CMK (cell line): Measurements from ENCODE around the gene TMEM222.
"Not testable (repeated sequence)": the region's sequence is repeated elsewhere in the genome, so short reads cannot be mapped to it uniquely, and the experiment has no call there.

Experiments used
- DNase-seq: peaks from one replicate; pipeline ENCODE4 v3.0.0-alpha.2; 2010; ENCODE audit warnings: low read depth

Gene TMEM222, protein sequence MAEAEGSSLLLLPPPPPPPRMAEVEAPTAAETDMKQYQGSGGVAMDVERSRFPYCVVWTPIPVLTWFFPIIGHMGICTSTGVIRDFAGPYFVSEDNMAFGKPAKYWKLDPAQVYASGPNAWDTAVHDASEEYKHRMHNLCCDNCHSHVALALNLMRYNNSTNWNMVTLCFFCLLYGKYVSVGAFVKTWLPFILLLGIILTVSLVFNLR

DNA sequence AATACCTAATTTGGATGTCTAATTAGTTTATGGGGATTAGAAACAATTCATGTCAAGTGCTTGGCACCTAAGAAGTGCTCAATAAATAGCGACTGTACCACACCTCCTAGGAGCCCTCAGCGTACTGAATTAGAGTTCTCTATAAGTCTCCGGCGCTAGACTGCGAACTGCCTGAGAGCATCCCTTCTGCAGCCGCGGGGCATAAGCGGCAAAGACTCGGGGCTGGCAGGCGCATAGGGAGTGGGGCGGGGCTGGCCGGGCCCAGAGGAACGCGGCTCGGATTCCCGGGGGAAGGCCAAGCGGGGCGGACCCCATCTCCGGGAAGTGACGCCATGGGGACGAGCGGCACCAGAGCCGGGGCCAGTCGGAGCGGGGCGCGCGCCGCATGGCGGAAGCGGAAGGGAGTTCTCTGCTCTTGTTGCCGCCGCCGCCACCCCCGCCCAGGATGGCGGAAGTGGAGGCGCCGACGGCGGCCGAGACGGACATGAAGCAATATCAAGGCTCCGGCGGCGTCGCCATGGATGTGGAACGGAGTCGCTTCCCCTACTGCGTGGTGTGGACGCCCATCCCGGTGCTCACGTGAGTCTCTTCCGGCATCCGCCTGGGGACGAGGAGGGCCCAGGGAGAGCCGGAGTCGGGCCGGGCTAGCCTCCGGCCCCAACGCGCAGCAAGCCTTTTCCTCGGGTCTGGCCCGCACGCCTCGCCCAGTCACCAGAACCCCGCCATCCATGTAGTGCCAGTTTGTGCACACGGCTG is at the start of gene TMEM222:
Gene TMEM222 (plus strand): TSS at position 351 of the 756 bp plus-strand sequence. CDS start 35 bp downstream, at position 386.
- peak; percentile 98 for DNase-seq

DNA sequence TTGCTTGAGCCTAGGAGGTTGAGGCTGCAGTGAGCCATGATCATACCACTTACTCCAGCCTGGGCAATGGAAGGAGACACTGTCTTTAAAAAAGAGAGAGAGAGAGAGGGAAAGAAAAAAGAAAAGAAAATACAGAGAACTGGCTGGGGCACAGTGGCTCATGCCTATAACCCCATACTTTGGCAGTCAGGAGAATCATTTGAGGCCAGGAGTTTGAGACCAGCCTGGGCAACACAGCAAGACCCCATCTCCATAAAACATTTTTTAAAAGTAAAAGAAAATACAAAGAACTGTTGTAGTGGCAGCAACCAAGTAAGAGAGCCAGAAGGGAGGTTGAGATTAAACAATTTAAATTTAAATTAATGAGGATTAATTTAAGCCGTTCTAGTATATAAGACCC is 47.8 kb upstream of the TMEM222 start:
- no peak for DNase-seq

DNA sequence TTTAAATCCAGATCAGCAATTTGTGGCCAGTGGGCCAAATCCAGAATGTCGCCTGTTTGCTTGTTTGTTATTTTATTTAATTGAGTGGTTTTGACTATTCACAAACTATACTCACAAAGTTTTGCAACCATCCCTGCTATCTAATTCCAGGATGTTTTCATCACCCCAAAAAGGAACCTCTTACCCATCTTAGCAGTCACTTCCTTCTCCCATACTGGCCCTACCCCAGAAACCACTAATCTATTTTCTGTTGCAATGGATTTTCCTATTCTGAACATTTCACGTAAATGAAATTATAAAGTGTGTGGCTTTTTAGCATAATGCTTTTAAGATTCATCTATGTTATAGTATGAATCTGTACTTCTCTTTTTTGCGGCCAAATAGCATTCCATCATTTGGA is 46.3 kb upstream of the TMEM222 start:
- DNase-seq, result no peak

DNA sequence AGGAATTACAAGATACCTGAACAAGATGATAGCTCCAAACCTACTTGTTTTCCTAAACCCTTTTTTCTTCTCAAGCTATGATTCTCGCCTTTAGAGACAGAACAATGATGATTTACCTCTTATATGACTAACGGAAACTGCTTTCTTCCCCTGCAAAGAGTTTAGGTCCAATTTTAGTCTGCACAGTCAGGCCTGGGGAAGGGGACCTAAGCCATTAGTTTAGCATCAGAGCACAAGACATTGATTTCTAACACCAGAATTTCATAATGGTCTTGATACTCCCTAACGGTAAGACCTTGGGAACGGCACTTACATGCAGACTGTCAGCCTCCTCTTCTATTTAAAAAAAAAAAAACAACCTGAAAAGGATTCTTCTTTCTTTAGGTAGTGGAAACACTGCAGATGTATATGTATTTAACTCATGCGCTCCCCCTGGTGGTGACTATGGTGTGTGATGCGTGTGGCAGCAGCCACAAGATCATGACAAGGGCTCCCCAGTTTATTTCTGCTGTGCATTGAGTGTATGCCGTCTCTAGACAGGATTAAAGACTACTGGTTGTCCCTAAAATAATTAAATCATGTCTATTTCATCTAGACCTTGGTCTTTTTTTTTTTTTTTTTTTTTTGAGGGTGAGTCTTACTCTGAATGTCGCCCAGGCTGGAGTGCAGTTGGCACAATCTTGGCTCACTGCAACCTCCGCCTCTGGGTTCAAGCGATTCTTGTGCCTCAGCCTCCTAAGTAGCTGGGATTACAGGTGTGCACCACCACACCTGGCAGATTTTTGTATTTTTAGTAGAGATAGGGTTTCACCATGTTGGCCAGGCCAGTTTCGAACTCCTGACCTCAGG is 37.3 kb upstream of the TMEM222 start:
- peak; percentile 59 for DNase-seq

DNA sequence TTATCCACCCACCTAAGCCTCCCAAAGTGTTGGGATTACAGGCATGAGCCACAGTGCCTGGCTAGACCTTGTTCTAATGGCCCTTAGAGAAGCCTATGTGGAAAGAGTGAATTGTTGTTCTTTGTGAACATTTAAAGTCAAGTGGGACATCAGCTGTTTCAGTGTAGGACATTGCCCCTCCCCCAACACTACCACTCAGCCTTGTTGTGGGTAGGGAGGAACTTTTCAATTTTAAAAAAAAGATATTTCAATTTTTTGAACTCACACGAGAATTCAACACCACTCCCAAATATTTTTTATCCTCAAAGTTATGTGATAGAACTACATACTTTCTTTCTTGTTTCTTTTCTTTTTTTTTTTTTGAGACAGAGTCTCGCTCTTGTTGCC is 36.7 kb upstream of the TMEM222 start:
- DNase-seq, result no peak

DNA sequence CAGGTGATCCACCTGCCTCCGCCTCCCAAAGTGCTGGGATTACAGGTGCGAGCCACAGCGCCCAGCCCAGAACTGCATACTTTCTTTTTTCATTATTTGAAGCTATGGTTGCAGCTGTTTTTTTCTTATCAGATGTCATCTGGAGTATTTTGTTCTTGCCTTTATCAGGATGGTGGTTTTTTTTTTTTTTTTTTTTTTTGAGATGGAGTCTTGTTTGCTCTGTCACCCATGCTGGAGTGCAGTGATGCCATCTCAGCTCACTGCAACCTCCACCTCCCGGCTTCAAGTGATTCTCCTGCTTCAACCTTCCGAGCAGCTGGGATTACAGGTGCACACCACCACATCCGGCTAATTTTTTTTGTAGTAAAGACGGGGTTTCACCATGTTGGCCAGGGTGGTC is 36.1 kb upstream of the TMEM222 start:
- not testable (repeated sequence) for DNase-seq

DNA sequence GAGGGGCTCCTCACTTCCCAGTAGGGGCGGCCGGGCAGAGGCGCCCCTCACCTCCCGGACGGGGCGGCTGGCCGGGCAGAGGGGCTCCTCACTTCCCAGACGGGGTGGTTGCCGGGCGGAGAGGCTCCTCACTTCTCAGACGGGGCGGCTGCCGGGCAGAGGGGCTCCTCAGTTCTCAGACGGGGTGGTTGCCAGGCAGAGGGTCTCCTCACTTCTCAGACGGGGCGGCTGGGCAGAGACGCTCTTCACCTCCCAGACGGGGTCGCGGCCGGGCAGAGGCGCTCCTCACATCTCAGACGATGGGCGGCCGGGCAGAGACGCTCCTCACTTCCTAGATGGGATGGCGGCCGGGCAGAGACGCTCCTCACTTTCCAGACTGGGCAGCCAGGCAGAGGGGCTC is 32.8 kb upstream of the TMEM222 start:
- DNase-seq, result not testable (repeated sequence)

DNA sequence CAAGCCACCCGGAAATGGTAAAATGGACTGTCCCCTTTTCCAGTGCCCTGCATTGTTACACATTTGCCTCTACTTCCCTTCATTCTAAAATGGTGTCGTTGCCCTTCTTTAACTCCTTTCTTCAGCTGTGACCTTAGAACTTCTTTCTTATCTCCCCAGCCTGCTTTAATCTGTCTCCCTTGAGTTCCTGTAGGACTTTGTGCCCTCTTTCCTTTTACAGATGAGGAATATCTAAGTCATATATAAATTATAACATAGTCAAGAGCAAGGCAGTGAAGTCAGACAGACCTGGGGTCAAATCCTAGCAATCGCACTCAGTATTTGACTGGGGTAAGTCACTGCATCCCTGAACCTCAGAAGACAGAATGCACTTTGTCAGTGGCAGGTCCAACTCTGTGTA is 31.4 kb upstream of the TMEM222 start:
- DNase-seq, result no peak

DNA sequence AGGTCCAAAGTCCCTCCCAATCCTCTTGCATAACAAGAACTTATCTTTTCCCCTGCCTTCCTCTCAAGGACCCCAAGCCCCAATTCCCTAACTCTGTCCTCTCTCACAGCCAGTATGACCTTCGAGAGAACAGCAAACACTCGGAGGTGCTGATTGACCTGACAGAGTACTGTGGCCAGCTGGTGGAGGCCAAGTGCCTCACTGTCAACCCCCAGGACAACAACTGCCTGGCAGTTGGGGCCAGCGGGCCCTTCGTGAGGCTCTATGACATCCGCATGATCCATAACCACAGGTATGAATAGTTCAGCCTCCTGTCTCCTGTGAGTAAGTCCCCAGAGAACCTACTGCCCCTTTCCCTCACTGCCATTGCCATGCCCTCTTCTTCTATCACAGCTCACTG is 29.9 kb upstream of the TMEM222 start:
- DNase-seq, result no peak

DNA sequence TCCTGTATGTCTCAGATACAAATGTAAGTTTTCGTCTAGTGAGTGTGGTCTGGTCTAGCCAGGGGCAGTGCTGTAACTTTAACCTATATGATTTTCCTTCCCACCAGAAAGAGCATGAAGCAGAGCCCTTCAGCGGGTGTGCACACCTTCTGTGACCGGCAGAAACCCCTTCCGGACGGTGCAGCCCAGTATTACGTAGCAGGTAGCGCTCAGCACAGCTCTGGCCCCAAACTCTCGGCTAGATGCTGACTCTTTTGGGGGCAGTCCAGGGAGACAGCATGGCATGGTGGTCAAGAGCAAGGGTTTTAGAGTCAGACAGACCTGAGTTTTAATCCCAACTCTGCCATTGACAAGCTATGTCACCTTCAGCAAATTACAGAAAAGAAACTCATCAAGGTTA is 28.0 kb upstream of the TMEM222 start:
- no peak for DNase-seq

DNA sequence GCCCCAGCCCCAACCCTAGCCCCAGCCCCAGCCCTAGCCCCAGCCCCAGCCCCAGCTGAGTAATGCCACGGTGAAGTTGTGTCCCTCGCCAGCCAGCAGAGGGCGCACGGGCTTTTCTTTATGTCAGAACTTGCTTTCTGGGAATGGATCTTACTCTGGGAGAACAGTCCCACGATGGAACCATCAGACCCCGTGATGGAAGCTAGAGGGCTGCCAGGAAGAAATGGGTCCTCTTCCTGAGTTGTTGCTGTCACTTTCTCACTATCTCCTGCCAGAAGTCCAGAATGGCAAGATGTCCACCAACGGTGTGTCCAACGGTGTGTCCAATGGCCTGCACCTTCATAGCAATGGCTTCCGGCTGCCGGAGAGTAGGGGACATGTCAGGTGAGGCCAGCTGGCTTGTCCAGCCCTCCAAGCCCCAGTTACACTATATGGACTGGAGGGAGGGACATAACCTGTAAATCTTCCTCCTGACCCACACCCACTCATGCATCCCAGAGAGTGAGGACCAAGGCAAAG is 25.1 kb upstream of the TMEM222 start:
- no peak for DNase-seq

DNA sequence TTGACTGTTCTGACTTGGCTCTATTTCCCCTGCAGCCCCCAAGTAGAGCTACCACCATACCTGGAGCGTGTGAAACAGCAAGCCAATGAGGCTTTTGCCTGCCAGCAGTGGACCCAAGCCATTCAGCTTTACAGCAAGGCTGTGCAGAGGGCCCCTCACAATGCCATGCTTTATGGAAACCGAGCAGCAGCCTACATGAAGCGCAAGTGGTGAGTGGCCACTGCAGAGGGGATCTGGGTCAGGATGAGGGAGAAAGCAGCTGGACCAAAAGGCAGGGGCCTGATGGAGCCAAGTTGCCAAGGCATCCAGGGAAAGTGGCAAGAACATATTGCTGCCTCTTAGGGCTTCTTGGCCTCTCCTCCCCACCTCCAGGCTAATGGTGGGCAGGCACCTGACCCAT is 24.1 kb upstream of the TMEM222 start:
- DNase-seq, result no peak

DNA sequence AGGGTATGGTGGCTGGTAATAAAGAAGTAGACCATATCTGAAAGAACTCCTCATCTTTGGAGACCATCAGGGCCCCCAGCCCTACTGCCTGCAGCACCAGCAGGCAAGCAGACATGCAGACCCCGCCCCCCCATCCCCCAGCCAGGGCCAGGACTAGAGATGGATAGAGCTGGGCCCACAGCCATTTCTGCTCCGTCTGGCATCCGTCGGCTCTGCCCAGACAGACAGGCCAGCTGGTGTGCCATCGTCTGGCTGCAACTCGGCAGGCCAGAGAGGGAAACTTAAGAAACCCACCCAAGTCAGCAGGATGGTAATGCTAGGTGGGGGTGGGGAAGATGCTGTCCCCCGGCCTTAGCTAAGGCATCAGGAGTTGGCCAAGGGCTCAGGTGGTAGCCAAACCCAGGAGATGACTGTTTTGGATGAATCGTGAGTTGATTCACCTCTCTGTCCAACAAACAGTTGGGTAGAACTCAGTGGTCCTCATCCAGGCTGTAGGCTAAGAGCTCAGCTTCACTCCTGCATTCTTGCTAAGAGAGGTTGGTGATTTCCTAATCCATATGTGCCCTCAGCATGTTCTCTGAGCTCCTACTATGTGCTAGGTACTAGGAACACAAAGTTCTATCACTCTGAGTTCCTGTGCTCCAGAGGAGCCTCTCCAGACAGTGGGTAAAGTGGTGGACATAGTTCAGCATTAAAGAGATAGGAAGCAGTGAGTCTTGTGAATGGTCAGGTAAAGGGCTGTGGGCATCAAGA is 23.2 kb upstream of the TMEM222 start:
- DNase-seq, result no peak

DNA sequence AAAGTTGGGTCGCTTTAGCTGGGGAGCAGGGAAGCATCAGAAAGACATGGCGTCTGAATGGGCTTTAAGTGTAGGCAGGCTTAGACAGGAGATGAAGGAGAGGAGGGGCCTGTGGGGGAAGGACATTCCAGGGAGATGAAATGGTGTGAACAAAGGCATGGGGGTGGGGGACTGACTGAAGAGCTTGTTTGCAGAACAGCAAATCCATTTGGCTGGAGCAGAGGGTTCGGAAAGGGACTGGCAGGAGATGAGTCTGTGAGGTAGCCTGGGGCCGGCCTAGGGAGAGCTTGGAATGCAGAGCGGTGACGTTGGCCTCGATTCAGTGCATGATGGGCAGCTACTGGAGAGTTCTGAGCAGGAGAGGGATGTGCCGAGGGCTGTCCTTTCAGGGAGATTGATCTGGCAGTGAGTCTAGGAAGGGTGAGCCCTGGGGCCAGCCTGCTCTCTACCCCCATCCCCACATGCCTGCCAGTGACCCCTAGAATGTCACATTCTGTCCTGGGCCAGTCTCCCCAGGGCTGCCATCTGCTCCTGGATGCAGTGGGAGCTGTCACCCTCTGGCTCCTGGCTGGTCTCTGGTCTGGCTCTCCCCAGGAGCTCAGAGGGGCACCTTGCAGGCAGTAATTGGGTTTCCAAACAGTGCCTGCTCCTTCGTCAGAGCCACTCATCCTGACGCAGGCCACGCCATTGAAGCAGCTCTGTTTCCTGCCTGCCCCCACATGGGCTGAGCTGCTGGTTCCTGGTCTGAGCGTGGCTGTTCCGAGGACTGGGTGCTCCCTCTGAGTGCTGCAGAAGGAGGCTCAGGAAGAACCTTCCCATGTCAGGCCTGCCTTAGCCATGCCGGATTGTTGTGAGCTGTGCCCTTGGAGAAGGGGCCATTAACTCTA is 22.3 kb upstream of the TMEM222 start:
- no peak for DNase-seq

DNA sequence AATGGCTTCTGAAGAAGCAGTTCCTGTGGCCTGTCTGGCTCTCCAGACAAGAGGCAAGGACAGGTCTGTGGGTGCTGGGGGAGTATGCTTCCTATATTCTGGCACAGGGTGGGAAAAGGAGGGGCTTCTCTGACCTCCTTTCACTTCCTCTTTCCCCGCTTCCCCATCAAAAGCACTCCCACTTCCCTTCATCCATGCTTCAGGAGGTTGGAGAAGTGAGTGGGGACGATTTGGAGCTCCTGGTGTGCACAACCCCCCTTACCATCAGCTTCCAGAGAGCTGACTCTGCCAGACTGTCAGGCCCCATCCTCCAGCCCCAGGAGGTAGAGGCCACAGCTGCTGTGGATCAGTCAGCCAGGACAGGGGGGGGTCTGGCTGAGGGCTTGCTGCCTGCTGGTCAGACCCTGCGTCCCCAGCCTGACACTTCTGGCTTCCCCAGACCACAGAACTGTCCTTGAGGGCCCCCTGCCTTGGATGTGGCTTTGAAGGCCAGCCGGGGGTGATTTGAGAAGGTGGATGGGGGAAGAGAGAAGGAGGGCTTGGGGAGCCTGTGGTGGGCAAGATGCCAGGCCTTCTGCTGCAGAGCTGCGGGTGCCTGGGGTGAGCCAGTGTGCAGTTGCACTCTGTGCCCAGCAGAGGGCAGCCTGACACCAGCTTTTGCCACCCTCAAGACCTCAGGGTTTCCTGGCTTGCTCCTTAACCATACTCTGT is 21.5 kb upstream of the TMEM222 start:
- peak; percentile 92 for DNase-seq

DNA sequence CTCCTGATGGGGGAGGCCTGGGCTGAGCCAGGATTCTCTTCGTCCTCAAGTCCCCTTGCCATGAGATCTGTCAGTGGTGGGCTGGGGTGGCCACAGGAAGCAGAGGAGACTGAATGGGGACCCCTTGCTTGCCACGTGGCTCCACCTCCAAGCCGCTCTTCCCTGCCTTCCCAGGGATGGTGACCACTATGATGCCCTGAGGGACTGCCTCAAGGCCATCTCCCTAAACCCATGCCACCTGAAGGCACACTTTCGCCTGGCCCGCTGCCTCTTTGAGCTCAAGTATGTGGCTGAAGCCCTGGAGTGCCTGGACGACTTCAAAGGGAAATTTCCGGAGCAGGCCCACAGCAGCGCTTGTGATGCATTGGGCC is 20.9 kb upstream of the TMEM222 start:
- DNase-seq, result no peak

DNA sequence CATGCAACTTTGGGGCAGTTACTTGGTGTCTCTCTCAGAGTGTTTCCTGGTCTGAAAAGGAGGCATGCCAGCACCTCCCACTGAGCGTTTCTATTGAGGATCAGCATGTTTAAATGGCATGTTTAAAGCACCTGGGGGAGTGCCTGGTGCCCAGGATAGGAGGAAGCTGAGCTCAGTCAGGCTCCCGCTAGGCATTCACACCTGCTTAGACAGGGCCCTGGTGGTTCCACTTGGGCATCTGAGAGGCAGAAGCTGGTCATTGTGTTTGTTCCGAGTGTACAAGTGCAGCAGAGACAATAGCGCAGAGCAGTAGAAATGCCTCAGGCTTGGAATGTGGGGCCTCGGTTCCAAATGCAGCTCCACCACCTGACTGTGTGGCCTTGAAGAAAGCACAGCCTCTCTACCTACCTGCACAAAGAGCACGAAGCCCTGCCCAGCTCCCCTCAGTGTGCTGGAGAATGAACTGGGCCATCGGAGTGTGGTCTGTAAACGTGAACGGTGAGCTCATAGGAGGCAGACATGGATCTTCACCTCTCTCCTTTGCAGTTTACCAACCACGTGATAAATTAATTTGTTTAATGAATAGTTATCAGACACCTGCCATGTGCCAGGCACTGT is 20.3 kb upstream of the TMEM222 start:
- no peak for DNase-seq

DNA sequence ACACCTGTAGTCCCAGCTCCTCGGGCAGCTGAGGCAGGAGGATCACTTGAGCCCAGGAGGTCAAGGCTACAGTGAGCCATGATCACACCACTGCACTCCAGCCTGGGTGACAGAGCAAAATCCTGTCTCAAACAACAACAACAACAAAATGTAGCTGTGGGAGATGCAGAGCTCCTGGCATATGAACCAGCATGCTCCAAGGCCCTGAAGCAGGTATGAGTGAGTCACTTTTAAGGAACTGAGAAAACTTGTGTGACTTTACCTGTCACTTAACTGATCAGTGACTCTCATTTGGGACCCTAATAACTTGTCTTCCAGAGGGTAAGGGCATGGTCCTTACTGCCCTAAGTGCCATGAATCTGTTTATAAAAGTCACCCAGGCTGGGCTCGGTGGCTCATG is 19.4 kb upstream of the TMEM222 start:
- no peak for DNase-seq

DNA sequence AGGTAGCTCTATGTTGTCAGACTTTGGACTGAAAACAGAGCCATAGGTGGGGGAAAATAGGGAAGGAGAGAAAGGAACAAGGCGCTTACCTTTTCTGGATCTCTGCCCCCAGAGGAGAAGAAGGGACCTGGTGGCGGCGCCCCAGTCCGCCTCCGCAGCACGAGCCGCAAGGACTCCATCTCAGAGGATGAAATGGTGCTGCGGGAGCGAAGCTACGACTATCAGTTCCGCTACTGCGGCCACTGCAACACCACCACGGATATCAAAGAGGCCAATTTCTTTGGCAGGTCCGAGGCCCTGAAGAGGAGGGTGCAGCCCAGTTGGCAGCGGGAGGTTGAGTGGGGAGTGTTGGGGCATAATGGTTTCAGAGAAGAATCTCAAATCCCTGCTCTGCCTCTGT is 18.5 kb upstream of the TMEM222 start:
- DNase-seq, result no peak

DNA sequence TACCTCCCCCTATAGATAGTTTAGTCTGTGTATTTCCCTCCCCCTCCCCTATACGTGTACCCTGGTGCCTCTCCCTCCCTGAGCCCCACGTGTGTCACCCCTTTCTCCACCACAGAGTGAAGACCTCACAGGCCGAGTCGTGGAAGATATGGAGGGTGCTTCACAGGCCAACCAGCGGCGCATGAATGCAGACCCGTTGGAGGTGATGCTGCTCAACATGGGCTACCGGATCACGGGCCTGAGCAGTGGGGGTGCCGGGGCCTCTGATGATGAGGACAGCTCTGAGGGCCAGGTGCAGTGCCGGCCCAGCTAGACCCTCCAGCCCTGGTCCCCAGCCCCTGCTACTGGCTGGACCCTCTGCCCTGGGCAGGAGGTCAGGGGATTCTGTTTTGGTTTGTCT is 15.9 kb upstream of the TMEM222 start:
- DNase-seq, result no peak
